Endodermal cell (in vitro differentiated cells): ENCODE data around the gene LDLRAD4. TPM values are rescaled to one million over a fixed set of nuclear protein-coding genes. Genes with fewer than 3 reads are reported as not detected.
A peak's percentile ranks its signal among the peaks of the same experiment; 100 is the strongest.

ENCODE experiments used
- DNase-seq: peaks from one replicate; pipeline ENCODE4 v3.0.0-alpha.2; 2017
- H3K27ac ChIP-seq: 2 replicates; pipeline ENCODE4 v1.5.1; 2013; ENCODE audit warnings: mild to moderate bottlenecking, low read depth, low read length, moderate library complexity
- H3K27me3 ChIP-seq: 2 replicates; pipeline ENCODE4 v1.6.1; 2013; ENCODE audit warnings: mild to moderate bottlenecking, low read length, moderate library complexity; ENCODE audit not compliant: insufficient read depth, control insufficient read depth, poor library complexity, severe bottlenecking
- H3K36me3 ChIP-seq: 2 replicates; pipeline ENCODE4 v1.7.0; 2013; ENCODE audit warnings: mild to moderate bottlenecking, low read length, moderate library complexity; ENCODE audit not compliant: control insufficient read depth, insufficient read depth
- H3K4me1 ChIP-seq: one replicate; pipeline ENCODE4 v1.7.0; 2013; ENCODE audit warnings: low read length; ENCODE audit not compliant: control insufficient read depth, insufficient read depth
- H3K4me3 ChIP-seq: 2 replicates; pipeline ENCODE4 v1.5.1; 2013; ENCODE audit warnings: mild to moderate bottlenecking, low read length, moderate library complexity
- H3K9ac ChIP-seq: 2 replicates; pipeline ENCODE4 v1.6.1; 2013; ENCODE audit warnings: mild to moderate bottlenecking, low read length, moderate library complexity; ENCODE audit not compliant: poor library complexity, severe bottlenecking; ENCODE audit errors: extremely low read depth
- H3K9me3 ChIP-seq: 2 replicates; pipeline ENCODE4 v1.6.1; 2013; ENCODE audit warnings: mild to moderate bottlenecking, low read length, moderate library complexity; ENCODE audit not compliant: control insufficient read depth
- H3K27ac Mint-ChIP-seq: 2 replicates; pipeline ENCODE4 v1.8.0; 2020; ENCODE audit warnings: mixed read lengths
- H3K27me3 Mint-ChIP-seq: 2 replicates; pipeline ENCODE4 v1.8.0; 2021; ENCODE audit warnings: mild to moderate bottlenecking, mixed read lengths; ENCODE audit not compliant: insufficient read depth
- H3K36me3 Mint-ChIP-seq: 2 replicates; pipeline ENCODE4 v1.8.0; 2020; ENCODE audit warnings: low read depth, mixed read lengths
- H3K4me1 Mint-ChIP-seq: 2 replicates; pipeline ENCODE4 v1.8.0; 2020; ENCODE audit warnings: mixed read lengths
- H3K4me3 Mint-ChIP-seq: 2 replicates; pipeline ENCODE4 v1.8.0; 2020; ENCODE audit warnings: mild to moderate bottlenecking, moderate library complexity, mixed read lengths
- H3K9me3 Mint-ChIP-seq: 2 replicates; pipeline ENCODE4 v1.8.0; 2020; ENCODE audit warnings: mild to moderate bottlenecking, mixed read lengths
- CTCF ChIP-seq: fragments of 200-600 bp; sonication (generic); conservative IDR thresholded peaks from 2 replicates; pipeline ENCODE4 v1.5.0; 2021; ENCODE audit warnings: antibody characterized with exemption, mild to moderate bottlenecking
- WGBS, 2 experiments: methylation state at CpG; one replicate each; pipeline versions ENCODE4 v1.1.5 to v1.1.7; 2013; ENCODE audit warnings: missing lambda C conversion rate in 2 of 2, mixed read lengths in 1 of 2; ENCODE audit not compliant: insufficient coverage in 1 of 2, insufficient read length in 1 of 2; 5-methylcytosine and 5-hydroxymethylcytosine counted together
- total RNA-seq, 2 donors: library from RNA; stranded (reverse); fragmentation: NEBNext Ultra II Directional in 1 of 2; extraction: Animal tissue kit (Norgen Biotek cat#: 25700) in 1 of 2; gene quantifications; 2 replicates in 1 of 2; 3 replicates in 1 of 2; pipeline ENCODE4 v1.2.1, GENCODE V29; 2021

Gene LDLRAD4
- total RNA-seq, 2 donors from 2014 or later = 14.9 to 15.1 TPM

- Histone ChIP-seq H3K27me3 (no peaks in the 10 kb centered on the region), H3K9me3 (peaks cover 8% of the 10 kb centered on the region), H3K4me3 (no peak overlapping the region), H3K27ac (no peak overlapping the region), H3K9ac (no peak overlapping the region), H3K36me3 (no peaks in the 10 kb centered on the region), H3K4me1 (peaks cover 5% of the 10 kb centered on the region)
- WGBS, 2 experiments = 89 to 91% methylated on average over 12 to 14 of the region's 14 CpGs
- no peak for DNase-seq
- Mint-ChIP-seq H3K9me3 (peaks cover 11% of the 10 kb centered on the region), H3K27ac (peak overlapping the region; percentile 46), H3K4me3 (no peak overlapping the region), H3K36me3 (peaks cover 17% of the 10 kb centered on the region), H3K4me1 (peaks cover 29% of the 10 kb centered on the region), H3K27me3 (no peaks in the 10 kb centered on the region)
- no peak for TF ChIP-seq CTCF
These were observed 68.0 kb downstream of the LDLRAD4 start for GRCh38 chr18:13286456-13287125.

- Mint-ChIP-seq H3K27me3 (no peaks in the 10 kb centered on the region), H3K9me3 (peaks cover 7% of the 10 kb centered on the region), H3K36me3 (peaks cover 11% of the 10 kb centered on the region), H3K4me1 (peaks cover 34% of the 10 kb centered on the region), H3K4me3 (no peak overlapping the region), H3K27ac (no peak overlapping the region)
- Histone ChIP-seq H3K36me3 (no peaks in the 10 kb centered on the region), H3K4me3 (no peak overlapping the region), H3K9ac (no peak overlapping the region), H3K27me3 (no peaks in the 10 kb centered on the region), H3K27ac (no peak overlapping the region), H3K9me3 (peaks cover 2% of the 10 kb centered on the region), H3K4me1 (peaks cover 5% of the 10 kb centered on the region)
- no peak for DNase-seq
- whole genome bisulfite sequencing, 2 experiments = 94 to 100% methylated on average over 1 to 5 of the region's 6 CpGs
- TF ChIP-seq CTCF = peak; percentile 15
These were observed 68.8 kb downstream of the LDLRAD4 start for GRCh38 chr18:13287372-13287771.

- H3K27ac ChIP-seq = no peak overlapping the region
- H3K4me1 ChIP-seq = peaks cover 5% of the 10 kb centered on the region
- no peaks in the 10 kb centered on the region for H3K9me3 ChIP-seq
- H3K4me1 Mint-ChIP-seq = peaks cover 34% of the 10 kb centered on the region
- H3K27me3 ChIP-seq = no peaks in the 10 kb centered on the region
- no peaks in the 10 kb centered on the region for H3K27me3 Mint-ChIP-seq
- H3K27ac Mint-ChIP-seq = no peak overlapping the region
- peaks cover 1% of the 10 kb centered on the region for H3K9me3 Mint-ChIP-seq
- DNase-seq = no peak
- 82 to 87% methylated on average over 10 to 16 of the region's 16 CpGs for WGBS, 2 experiments
- peaks cover 2% of the 10 kb centered on the region for H3K36me3 Mint-ChIP-seq
- H3K9ac ChIP-seq = no peak overlapping the region
- no peaks in the 10 kb centered on the region for H3K36me3 ChIP-seq
- TF ChIP-seq CTCF = no peak
- no peak overlapping the region for H3K4me3 ChIP-seq
- no peak overlapping the region for H3K4me3 Mint-ChIP-seq
These were observed 70.1 kb downstream of the LDLRAD4 start for GRCh38 chr18:13288509-13289133.
